WTC11 (cell line): ENCODE data around the gene IQGAP3. TPM values are rescaled to one million over a fixed set of nuclear protein-coding genes. Genes with fewer than 3 reads are reported as not detected.

Source experiments
- ATAC-seq: fragments of 200-7000 bp; cut with Tn5 transposase; 2 replicates; pipeline ENCODE4 v1.10.0; 2021; ENCODE audit warnings: mild to moderate bottlenecking, moderate library complexity
- CTCF ChIA-PET: fragments of 300-600 bp; sonication (Branson Sonifier 250); formaldehyde crosslinking; loops from one replicate; lab custom pipeline; 2021; ENCODE audit warnings: antibody characterized with exemption; lab: Charles Lee
- POLR2A ChIA-PET: fragments of 350-600 bp; sonication (Branson Sonifier 250); formaldehyde crosslinking; loops from one replicate; lab custom pipeline; 2021; ENCODE audit warnings: antibody characterized with exemption; lab: Charles Lee
- DNase-seq: peaks from one replicate; pipeline ENCODE4 v3.0.0; 2021; ENCODE audit warnings: low spot score
- H3K27ac Mint-ChIP-seq: 2 replicates; pipeline ENCODE4 v1.8.0; 2021; ENCODE audit warnings: mixed read lengths
- H3K27me3 Mint-ChIP-seq: 2 replicates; pipeline ENCODE4 v1.8.0; 2021; ENCODE audit warnings: low read depth, mild to moderate bottlenecking, moderate library complexity, mixed read lengths
- H3K36me3 Mint-ChIP-seq: 2 replicates; pipeline ENCODE4 v1.8.0; 2021; ENCODE audit warnings: mixed read lengths
- H3K4me1 Mint-ChIP-seq: 2 replicates; pipeline ENCODE4 v1.8.0; 2022; ENCODE audit warnings: mixed read lengths
- H3K4me3 Mint-ChIP-seq: 2 replicates; pipeline ENCODE4 v1.8.0; 2021; ENCODE audit warnings: mild to moderate bottlenecking, moderate library complexity, mixed read lengths
- H3K9me3 Mint-ChIP-seq: 2 replicates; pipeline ENCODE4 v1.8.0; 2021; ENCODE audit warnings: mixed read lengths
- ATF1 ChIP-seq: sonication (generic); formaldehyde crosslinking; IDR thresholded peaks from 2 replicates; pipeline ENCODE4 v1.8.1; 2023; ENCODE audit warnings: mild to moderate bottlenecking, moderate library complexity, missing genetic modification reagents
- CBFB ChIP-seq: sonication (generic); formaldehyde crosslinking; IDR thresholded peaks from 2 replicates; pipeline ENCODE4 v1.8.1; 2022; ENCODE audit warnings: mild to moderate bottlenecking, low read depth, missing genetic modification reagents
- ELF4 ChIP-seq: sonication (generic); formaldehyde crosslinking; IDR thresholded peaks from 2 replicates; pipeline ENCODE4 v1.8.1; 2022; ENCODE audit warnings: low read depth, mild to moderate bottlenecking, moderate library complexity, missing genetic modification reagents
- GRHL2 ChIP-seq: fragments of 250-450 bp; sonication (Bioruptor Pico); IDR thresholded peaks from 2 replicates; pipeline ENCODE4 v1.8.0; 2022; ENCODE audit warnings: mild to moderate bottlenecking, moderate library complexity; ENCODE audit not compliant: insufficient replicate concordance, severe bottlenecking
- JUN ChIP-seq: sonication (generic); formaldehyde crosslinking; IDR thresholded peaks from 2 replicates; pipeline ENCODE4 v1.8.0; 2023; ENCODE audit warnings: mild to moderate bottlenecking, missing genetic modification reagents
- NFATC4 ChIP-seq: fragments of 250-450 bp; sonication (Bioruptor Pico); IDR thresholded peaks from 2 replicates; pipeline ENCODE4 v1.9.0; 2021; ENCODE audit warnings: mild to moderate bottlenecking
- NFYB ChIP-seq: sonication (generic); formaldehyde crosslinking; conservative IDR thresholded peaks from 2 replicates; pipeline ENCODE4 v1.8.0; 2022; ENCODE audit warnings: low read depth, missing genetic modification reagents
- TCF7 ChIP-seq: sonication (generic); formaldehyde crosslinking; IDR thresholded peaks from 2 replicates; pipeline ENCODE4 v1.8.0; 2022; ENCODE audit warnings: mild to moderate bottlenecking, low read depth, missing genetic modification reagents, moderate library complexity
- ZNF396 ChIP-seq: fragments of 250-450 bp; sonication (Bioruptor Pico); IDR thresholded peaks from 2 replicates; pipeline ENCODE4 v1.8.0; 2021; ENCODE audit warnings: mild to moderate bottlenecking, moderate library complexity, borderline replicate concordance
- ZNF416 ChIP-seq: fragments of 250-450 bp; sonication (Bioruptor Pico); IDR thresholded peaks from 2 replicates; pipeline ENCODE4 v1.9.0; 2021; ENCODE audit warnings: mild to moderate bottlenecking, inconsistent platforms
- total RNA-seq: library from RNA; stranded (reverse); gene quantifications from 3 replicates; pipeline ENCODE4 v1.2.3, GENCODE V29; 2021
- TF ChIP-seq, protein P1 (sequence below): sonication (generic); formaldehyde crosslinking; IDR thresholded peaks from 2 replicates; pipeline ENCODE4 v1.8.0; 2023; ENCODE audit warnings: mild to moderate bottlenecking, missing genetic modification reagents
- TF ChIP-seq, protein P2 (sequence below): fragments of 250-450 bp; sonication (Bioruptor Pico); IDR thresholded peaks from 2 replicates; pipeline ENCODE4 v1.9.0; 2021; ENCODE audit warnings: moderate library complexity, mild to moderate bottlenecking, inconsistent platforms, borderline replicate concordance
- TF ChIP-seq, protein P3 (sequence below): fragments of 250-450 bp; sonication (Bioruptor Pico); IDR thresholded peaks from 2 replicates; pipeline ENCODE4 v1.9.0; 2021; ENCODE audit warnings: mild to moderate bottlenecking, borderline replicate concordance
- TF ChIP-seq, protein P4 (sequence below): sonication (generic); formaldehyde crosslinking; IDR thresholded peaks from 2 replicates; pipeline ENCODE4 v1.8.1; 2022; ENCODE audit warnings: missing genetic modification reagents, borderline replicate concordance
- TF ChIP-seq, protein P5 (sequence below): sonication (generic); formaldehyde crosslinking; IDR thresholded peaks from 2 replicates; pipeline ENCODE4 v1.8.0; 2022; ENCODE audit warnings: mild to moderate bottlenecking, missing genetic modification reagents

IQGAP3 gene
- total RNA-seq, 1 experiment from 2014 or later: 33.3 TPM

DNA sequence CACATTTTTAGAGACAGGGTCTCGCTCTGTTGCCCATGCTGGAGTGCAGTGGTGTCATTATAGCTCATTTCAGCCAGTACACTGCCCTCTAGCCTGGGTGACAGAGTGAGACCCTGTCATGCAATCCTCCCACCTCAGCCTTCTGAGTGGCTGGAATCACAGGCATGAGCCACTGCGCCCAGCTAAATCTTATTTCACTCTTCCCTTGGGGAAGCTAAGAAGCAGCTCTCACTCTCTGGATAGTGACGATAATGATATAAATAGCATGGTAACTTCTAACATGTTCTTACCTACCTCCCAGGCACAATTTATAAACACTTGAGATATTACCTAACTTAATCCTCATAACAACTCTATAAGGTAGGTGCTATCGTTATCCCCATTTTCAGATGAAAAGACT is 24.9 kb downstream of the IQGAP3 start (continued):
- TF ChIP-seq, protein P1, sequence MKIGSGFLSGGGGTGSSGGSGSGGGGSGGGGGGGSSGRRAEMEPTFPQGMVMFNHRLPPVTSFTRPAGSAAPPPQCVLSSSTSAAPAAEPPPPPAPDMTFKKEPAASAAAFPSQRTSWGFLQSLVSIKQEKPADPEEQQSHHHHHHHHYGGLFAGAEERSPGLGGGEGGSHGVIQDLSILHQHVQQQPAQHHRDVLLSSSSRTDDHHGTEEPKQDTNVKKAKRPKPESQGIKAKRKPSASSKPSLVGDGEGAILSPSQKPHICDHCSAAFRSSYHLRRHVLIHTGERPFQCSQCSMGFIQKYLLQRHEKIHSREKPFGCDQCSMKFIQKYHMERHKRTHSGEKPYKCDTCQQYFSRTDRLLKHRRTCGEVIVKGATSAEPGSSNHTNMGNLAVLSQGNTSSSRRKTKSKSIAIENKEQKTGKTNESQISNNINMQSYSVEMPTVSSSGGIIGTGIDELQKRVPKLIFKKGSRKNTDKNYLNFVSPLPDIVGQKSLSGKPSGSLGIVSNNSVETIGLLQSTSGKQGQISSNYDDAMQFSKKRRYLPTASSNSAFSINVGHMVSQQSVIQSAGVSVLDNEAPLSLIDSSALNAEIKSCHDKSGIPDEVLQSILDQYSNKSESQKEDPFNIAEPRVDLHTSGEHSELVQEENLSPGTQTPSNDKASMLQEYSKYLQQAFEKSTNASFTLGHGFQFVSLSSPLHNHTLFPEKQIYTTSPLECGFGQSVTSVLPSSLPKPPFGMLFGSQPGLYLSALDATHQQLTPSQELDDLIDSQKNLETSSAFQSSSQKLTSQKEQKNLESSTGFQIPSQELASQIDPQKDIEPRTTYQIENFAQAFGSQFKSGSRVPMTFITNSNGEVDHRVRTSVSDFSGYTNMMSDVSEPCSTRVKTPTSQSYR (CRISPR knock-in tag): no peak
- TF ChIP-seq, protein P2, sequence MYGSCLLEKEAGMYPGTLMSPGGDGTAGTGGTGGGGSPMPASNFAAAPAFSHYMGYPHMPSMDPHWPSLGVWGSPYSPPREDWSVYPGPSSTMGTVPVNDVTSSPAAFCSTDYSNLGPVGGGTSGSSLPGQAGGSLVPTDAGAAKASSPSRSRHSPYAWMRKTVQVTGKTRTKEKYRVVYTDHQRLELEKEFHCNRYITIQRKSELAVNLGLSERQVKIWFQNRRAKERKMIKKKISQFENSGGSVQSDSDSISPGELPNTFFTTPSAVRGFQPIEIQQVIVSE (CRISPR knock-in tag): no peak

DNA sequence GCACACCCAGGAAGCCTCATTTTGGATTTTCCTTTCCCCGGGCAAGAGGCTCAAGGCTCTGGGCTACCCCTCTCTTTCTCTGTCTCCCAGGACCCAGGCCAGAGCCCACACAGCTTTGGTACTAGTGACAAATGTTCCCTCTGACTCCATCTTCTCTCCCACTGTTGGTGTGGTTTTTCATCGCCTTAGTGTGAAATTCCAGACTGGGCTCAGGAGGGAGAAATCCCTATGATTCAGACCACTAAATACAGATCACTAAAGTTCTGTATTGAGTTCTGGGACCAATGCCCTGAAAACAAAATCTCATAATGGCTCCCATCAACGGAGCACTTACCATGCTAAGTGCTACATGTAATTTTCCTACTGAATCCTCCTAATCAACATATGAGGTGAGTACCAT is 26.1 kb downstream of the IQGAP3 start:
- CTCF ChIA-PET: no interaction called here

DNA sequence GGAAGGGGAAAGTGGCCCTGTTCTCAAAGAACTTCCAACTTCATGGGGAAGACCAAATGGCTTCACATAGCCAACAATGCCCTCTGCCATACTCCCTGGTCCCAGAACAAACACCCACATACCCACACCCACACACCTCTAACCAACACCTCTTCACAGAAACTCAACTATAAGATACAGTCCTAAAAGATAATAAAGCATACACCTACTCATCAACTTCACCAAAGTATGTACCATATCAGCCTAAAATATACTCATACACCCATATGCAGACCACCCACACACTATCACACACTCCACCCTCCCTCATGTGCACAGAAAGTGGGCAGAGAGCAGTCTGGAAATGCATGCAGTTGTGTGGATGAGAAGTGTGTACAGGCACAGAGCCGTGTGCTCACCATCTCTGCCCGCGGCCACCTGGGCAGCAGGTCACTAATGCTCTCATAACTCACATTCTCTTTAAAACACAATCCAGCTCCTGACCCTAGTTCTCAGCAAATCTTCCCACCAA is 27.7 kb downstream of the IQGAP3 start:
- TF ChIP-seq, protein P3, sequence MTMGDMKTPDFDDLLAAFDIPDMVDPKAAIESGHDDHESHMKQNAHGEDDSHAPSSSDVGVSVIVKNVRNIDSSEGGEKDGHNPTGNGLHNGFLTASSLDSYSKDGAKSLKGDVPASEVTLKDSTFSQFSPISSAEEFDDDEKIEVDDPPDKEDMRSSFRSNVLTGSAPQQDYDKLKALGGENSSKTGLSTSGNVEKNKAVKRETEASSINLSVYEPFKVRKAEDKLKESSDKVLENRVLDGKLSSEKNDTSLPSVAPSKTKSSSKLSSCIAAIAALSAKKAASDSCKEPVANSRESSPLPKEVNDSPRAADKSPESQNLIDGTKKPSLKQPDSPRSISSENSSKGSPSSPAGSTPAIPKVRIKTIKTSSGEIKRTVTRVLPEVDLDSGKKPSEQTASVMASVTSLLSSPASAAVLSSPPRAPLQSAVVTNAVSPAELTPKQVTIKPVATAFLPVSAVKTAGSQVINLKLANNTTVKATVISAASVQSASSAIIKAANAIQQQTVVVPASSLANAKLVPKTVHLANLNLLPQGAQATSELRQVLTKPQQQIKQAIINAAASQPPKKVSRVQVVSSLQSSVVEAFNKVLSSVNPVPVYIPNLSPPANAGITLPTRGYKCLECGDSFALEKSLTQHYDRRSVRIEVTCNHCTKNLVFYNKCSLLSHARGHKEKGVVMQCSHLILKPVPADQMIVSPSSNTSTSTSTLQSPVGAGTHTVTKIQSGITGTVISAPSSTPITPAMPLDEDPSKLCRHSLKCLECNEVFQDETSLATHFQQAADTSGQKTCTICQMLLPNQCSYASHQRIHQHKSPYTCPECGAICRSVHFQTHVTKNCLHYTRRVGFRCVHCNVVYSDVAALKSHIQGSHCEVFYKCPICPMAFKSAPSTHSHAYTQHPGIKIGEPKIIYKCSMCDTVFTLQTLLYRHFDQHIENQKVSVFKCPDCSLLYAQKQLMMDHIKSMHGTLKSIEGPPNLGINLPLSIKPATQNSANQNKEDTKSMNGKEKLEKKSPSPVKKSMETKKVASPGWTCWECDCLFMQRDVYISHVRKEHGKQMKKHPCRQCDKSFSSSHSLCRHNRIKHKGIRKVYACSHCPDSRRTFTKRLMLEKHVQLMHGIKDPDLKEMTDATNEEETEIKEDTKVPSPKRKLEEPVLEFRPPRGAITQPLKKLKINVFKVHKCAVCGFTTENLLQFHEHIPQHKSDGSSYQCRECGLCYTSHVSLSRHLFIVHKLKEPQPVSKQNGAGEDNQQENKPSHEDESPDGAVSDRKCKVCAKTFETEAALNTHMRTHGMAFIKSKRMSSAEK: no peak
- TF ChIP-seq CBFB (CRISPR knock-in tag) (no peak), ZNF396 (CRISPR knock-in tag) (no peak), JUN (CRISPR knock-in tag) (no peak), NFYB (CRISPR knock-in tag) (no peak), ELF4 (CRISPR knock-in tag) (no peak), ATF1 (CRISPR knock-in tag) (no peak), NFATC4 (no peak), TCF7 (CRISPR knock-in tag) (no peak), ZNF416 (CRISPR knock-in tag) (no peak)
- TF ChIP-seq, protein P1 (CRISPR knock-in tag): no peak
- TF ChIP-seq, protein P4, sequence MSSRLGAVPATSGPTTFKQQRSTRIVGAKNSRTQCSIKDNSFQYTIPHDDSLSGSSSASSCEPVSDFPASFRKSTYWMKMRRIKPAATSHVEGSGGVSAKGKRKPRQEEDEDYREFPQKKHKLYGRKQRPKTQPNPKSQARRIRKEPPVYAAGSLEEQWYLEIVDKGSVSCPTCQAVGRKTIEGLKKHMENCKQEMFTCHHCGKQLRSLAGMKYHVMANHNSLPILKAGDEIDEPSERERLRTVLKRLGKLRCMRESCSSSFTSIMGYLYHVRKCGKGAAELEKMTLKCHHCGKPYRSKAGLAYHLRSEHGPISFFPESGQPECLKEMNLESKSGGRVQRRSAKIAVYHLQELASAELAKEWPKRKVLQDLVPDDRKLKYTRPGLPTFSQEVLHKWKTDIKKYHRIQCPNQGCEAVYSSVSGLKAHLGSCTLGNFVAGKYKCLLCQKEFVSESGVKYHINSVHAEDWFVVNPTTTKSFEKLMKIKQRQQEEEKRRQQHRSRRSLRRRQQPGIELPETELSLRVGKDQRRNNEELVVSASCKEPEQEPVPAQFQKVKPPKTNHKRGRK (CRISPR knock-in tag): no peak
- Mint-ChIP-seq H3K27ac (no peak overlapping the region; the same call in 1 of the 2 replicates), H3K27me3 (no peaks in the 10 kb centered on the region), H3K9me3 (no peaks in the 10 kb centered on the region), H3K4me3 (no peak overlapping the region), H3K36me3 (peaks cover 27% of the 10 kb centered on the region), H3K4me1 (no peaks in the 10 kb centered on the region)
- ATAC-seq (no peak), DNase-seq (no peak)
- CTCF ChIA-PET: no interaction called here
- POLR2A ChIA-PET: no interaction called here

More for the DNA sequence above, 26.1 kb downstream of the IQGAP3 start:
- no peak for DNase-seq
- H3K4me1 Mint-ChIP-seq: no peaks in the 10 kb centered on the region
- POLR2A ChIA-PET: no interaction called here
- ATAC-seq: no peak
- no peaks in the 10 kb centered on the region for H3K9me3 Mint-ChIP-seq
- TF ChIP-seq, protein P5, sequence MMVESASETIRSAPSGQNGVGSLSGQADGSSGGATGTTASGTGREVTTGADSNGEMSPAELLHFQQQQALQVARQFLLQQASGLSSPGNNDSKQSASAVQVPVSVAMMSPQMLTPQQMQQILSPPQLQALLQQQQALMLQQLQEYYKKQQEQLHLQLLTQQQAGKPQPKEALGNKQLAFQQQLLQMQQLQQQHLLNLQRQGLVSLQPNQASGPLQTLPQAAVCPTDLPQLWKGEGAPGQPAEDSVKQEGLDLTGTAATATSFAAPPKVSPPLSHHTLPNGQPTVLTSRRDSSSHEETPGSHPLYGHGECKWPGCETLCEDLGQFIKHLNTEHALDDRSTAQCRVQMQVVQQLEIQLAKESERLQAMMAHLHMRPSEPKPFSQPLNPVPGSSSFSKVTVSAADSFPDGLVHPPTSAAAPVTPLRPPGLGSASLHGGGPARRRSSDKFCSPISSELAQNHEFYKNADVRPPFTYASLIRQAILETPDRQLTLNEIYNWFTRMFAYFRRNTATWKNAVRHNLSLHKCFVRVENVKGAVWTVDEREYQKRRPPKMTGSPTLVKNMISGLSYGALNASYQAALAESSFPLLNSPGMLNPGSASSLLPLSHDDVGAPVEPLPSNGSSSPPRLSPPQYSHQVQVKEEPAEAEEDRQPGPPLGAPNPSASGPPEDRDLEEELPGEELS: no peak
- no peak for TF ChIP-seq GRHL2 (CRISPR knock-in tag)
- H3K4me3 Mint-ChIP-seq: no peak overlapping the region
- no peak overlapping the region for H3K27ac Mint-ChIP-seq
- no peaks in the 10 kb centered on the region for H3K27me3 Mint-ChIP-seq
- peaks cover 16% of the 10 kb centered on the region for H3K36me3 Mint-ChIP-seq
